Thoracic aorta (tissue), 2 donors: ENCODE data around the gene CC2D2A. TPM values are rescaled to one million over a fixed set of nuclear protein-coding genes. Genes with fewer than 3 reads are reported as not detected.

Experiments used
- ATAC-seq: fragments of 150-250 bp; one replicate; pipeline ENCODE4 v1.8.0; 2017; ENCODE audit warnings: low read depth; ENCODE audit not compliant: insufficient number of reproducible peaks, low FRiP score
- DNase-seq: peaks from one replicate; pipeline ENCODE4 v3.0.0-alpha.2; 2020; ENCODE audit warnings: low spot score
- H3K27ac ChIP-seq, 2 donors: fragments of 200-600 bp; sonication (generic); 1 replicate in 1 of 2; 2 replicates in 1 of 2; pipeline ENCODE4 v1.5.1; 2016; ENCODE audit warnings: mild to moderate bottlenecking in 2 of 2, moderate library complexity in 2 of 2
- H3K27me3 ChIP-seq: fragments of 200-600 bp; sonication (generic); replicated peaks from 2 replicates; pipeline ENCODE4 v1.6.0; 2016; ENCODE audit warnings: mild to moderate bottlenecking; ENCODE audit not compliant: insufficient read depth
- H3K36me3 ChIP-seq: fragments of 200-600 bp; sonication (generic); one replicate; pipeline ENCODE4 v1.5.1; 2016
- H3K4me1 ChIP-seq, 2 donors: fragments of 200-600 bp; sonication (generic); 1 replicate in 1 of 2; 2 replicates in 1 of 2; pipeline versions ENCODE4 v1.5.1 to v1.6.0; 2016; ENCODE audit warnings: low read depth in 2 of 2, mild to moderate bottlenecking in 1 of 2; ENCODE audit not compliant: control insufficient read depth in 1 of 2
- H3K4me3 ChIP-seq: fragments of 200-600 bp; sonication (generic); 2 replicates; pipeline ENCODE4 v1.5.1; 2016; ENCODE audit warnings: mild to moderate bottlenecking
- H3K9me3 ChIP-seq: fragments of 200-600 bp; sonication (generic); 2 replicates; pipeline ENCODE4 v1.5.1; 2016
- CTCF ChIP-seq: fragments of 200-600 bp; sonication (generic); IDR thresholded peaks from one replicate; pipeline ENCODE4 v1.5.1; 2019; ENCODE audit warnings: antibody characterized with exemption
- total RNA-seq, 2 donors: library from RNA; depleted of rRNA; stranded (reverse); fragments of >200 nt; gene quantifications; one replicate each; pipeline versions ENCODE4 v1.1.0 to v1.2.3, GENCODE V29; 2016

CC2D2A gene
- total RNA-seq, 2 donors from 2014 or later: 44.1 to 59.8 TPM

GRCh38 chr4:15545371-15545770 is 75.7 kb downstream of the CC2D2A start:
- peaks cover 0 to 7% of the 10 kb centered on the region in 2 donors for H3K4me1 ChIP-seq
- ATAC-seq (no peak), DNase-seq (no peak)
- H3K27me3 ChIP-seq: no peaks in the 10 kb centered on the region
- H3K9me3 ChIP-seq: no peaks in the 10 kb centered on the region
- H3K4me3 ChIP-seq: no peak overlapping the region
- peaks cover 6% of the 10 kb centered on the region for H3K36me3 ChIP-seq
- H3K27ac ChIP-seq: no peak overlapping the region
- no peak for TF ChIP-seq CTCF

- TF ChIP-seq CTCF: no peak
- Histone ChIP-seq H3K9me3 (no peaks in the 10 kb centered on the region), H3K27me3 (no peaks in the 10 kb centered on the region), H3K27ac (no peak overlapping the region), H3K36me3 (peaks cover 6% of the 10 kb centered on the region), H3K4me1 (peaks cover 0 to 7% of the 10 kb centered on the region in 2 donors), H3K4me3 (no peak overlapping the region)
- ATAC-seq (no peak), DNase-seq (no peak)
Measured at GRCh38 chr4:15547392-15547791, 77.7 kb downstream of the CC2D2A start.

- no peak for TF ChIP-seq CTCF
- no peak overlapping the region for H3K4me3 ChIP-seq
- H3K27me3 ChIP-seq: no peaks in the 10 kb centered on the region
- peaks cover 0 to 7% of the 10 kb centered on the region in 2 donors for H3K4me1 ChIP-seq
- DNase-seq: no peak
- H3K27ac ChIP-seq: no peak overlapping the region
- peaks cover 13% of the 10 kb centered on the region for H3K36me3 ChIP-seq
- H3K9me3 ChIP-seq: no peaks in the 10 kb centered on the region
- ATAC-seq: no peak
Measured at GRCh38 chr4:15550491-15550890, 80.8 kb downstream of the CC2D2A start.

GRCh38 chr4:15551740-15552446 is 82.2 kb downstream of the CC2D2A start:
- Histone ChIP-seq H3K4me3 (no peak overlapping the region), H3K27ac (no peak overlapping the region), H3K9me3 (no peaks in the 10 kb centered on the region), H3K36me3 (peaks cover 15% of the 10 kb centered on the region), H3K4me1 (no peaks in the 10 kb centered on the region), H3K27me3 (no peaks in the 10 kb centered on the region)
- TF ChIP-seq CTCF: no peak
- no peak for DNase-seq
- ATAC-seq: no peak

GRCh38 chr4:15552557-15553362 is 83.1 kb downstream of the CC2D2A start:
- no peak for ATAC-seq
- no peaks in the 10 kb centered on the region for H3K9me3 ChIP-seq
- no peak for TF ChIP-seq CTCF
- H3K36me3 ChIP-seq: peaks cover 15% of the 10 kb centered on the region
- H3K4me3 ChIP-seq: no peak overlapping the region
- no peak overlapping the region for H3K27ac ChIP-seq
- H3K27me3 ChIP-seq: no peaks in the 10 kb centered on the region
- DNase-seq: no peak
- no peaks in the 10 kb centered on the region for H3K4me1 ChIP-seq
